ENCODE results near the gene IRF7. TPM values are rescaled to one million over a fixed set of nuclear protein-coding genes. Genes with fewer than 3 reads are reported as not detected.

IRF7 gene
- total and polyA plus RNA-seq, 2 of the 4 experiments (the other 2 are of a cell fraction): 1.6 to 4.5 TPM

- Histone ChIP-seq H3K9me3 (ENCODE audit: control insufficient read depth, insufficient read depth, low read length) (no peaks in the 10 kb centered on the region), H2BK5ac (ENCODE audit: low read depth, low read length, poor library complexity, severe bottlenecking) (no peak overlapping the region), H3K27ac (ENCODE audit: insufficient read depth, low read length) (no peak overlapping the region), H4K91ac (ENCODE audit: insufficient read depth, low read depth, low read length) (no peak overlapping the region), H2BK15ac (ENCODE audit: low read depth, low read length) (no peak overlapping the region), H3K27me3 (ENCODE audit: control insufficient read depth, insufficient read depth, low read length) (no peaks in the 10 kb centered on the region), H3K14ac (replicated peaks; ENCODE audit: low read depth, low read length) (no peak overlapping the region), H3K4me1 (ENCODE audit: control insufficient read depth, insufficient read depth, low read length) (no peaks in the 10 kb centered on the region), H3K23ac (ENCODE audit: low read depth, low read length) (no peak overlapping the region), H4K20me1 (ENCODE audit: insufficient read depth, low read length) (peaks cover 12% of the 10 kb centered on the region), H3K18ac (ENCODE audit: low read depth, low read length) (no peak overlapping the region), H3K36me3 (ENCODE audit: control insufficient read depth, insufficient read depth, low read length) (peaks cover 84% of the 10 kb centered on the region), H3K9ac (ENCODE audit: low read depth, low read length) (no peak overlapping the region), H4K5ac (ENCODE audit: low read depth, low read length) (no peak overlapping the region), H2AFZ (replicated peaks; ENCODE audit: low read length, poor library complexity) (no peak overlapping the region), H3K4me3 (ENCODE audit: insufficient read depth, low read depth, low read length) (no peak overlapping the region), H3K79me1 (ENCODE audit: low read depth in 1 of 2, low read length in 2 of 2) (peaks cover 0 to 18% of the 10 kb centered on the region in 2 experiments; a peak in 3 of 4 replicates), H3K4me2 (ENCODE audit: low read depth, low read length) (no peak overlapping the region), H2AK5ac (ENCODE audit: low read depth, low read length) (no peak overlapping the region), H2BK20ac (ENCODE audit: low read depth, low read length) (no peak overlapping the region), H4K8ac (ENCODE audit: low read depth in 2 of 2, low read length in 2 of 2) (no peak overlapping the region), H2AK9ac (replicated peaks; ENCODE audit: low read depth, low read length, poor library complexity) (no peak overlapping the region), H3K56ac (ENCODE audit: extremely low read depth, insufficient read depth, low read length) (no peak overlapping the region), H3K9me1 (ENCODE audit: insufficient read depth, low read length) (no peaks in the 10 kb centered on the region), H2BK120ac (ENCODE audit: low read depth, low read length) (no peak overlapping the region), H3K4ac (ENCODE audit: low read depth, low read length) (no peak overlapping the region)
- POLR2A ChIA-PET (ENCODE audit: unreplicated experiment): no interaction called here
- DNase-seq (no peak), ATAC-seq (ENCODE audit: low read depth) (no peak)
- WGBS, 2 experiments (ENCODE audit: extremely low coverage in 2 of 2, insufficient read length in 1 of 2): 92% methylated on average over 15 of the region's 35 CpGs; no CpG with 5 or more reads in 1 of the 2 experiments
- in situ Hi-C loops (cut with MboI; ENCODE audit: low sequenced_read_pairs): no loop called here
- intact Hi-C loops (cut with micrococcal nuclease): no loop called here
- BruUV-seq (replicated peaks): no TSS peak
- dilution Hi-C loops (cut with HindIII; ENCODE audit: low sequenced_read_pairs, unreplicated experiment): no loop called here
- TF ChIP-seq CHD1 (IDR thresholded peaks at IDR 0.05; ENCODE audit: low read depth, low read length) (no peak), RAD21 (IDR thresholded peaks at IDR 0.05; ENCODE audit: low read length) (no peak), MAFK (IDR thresholded peaks at IDR 0.05; ENCODE audit: low read depth, low read length) (no peak), CTCF (conservative IDR thresholded peaks at IDR 0.05; ENCODE audit: low read depth, low read length) (no peak), SMC3 (IDR thresholded peaks at IDR 0.05; ENCODE audit: low read depth, low read length) (no peak), BHLHE40 (IDR thresholded peaks at IDR 0.05; ENCODE audit: low read depth, low read length) (no peak), FOS (IDR thresholded peaks at IDR 0.05; ENCODE audit: low read depth, low read length) (no peak), MAZ (IDR thresholded peaks at IDR 0.05; ENCODE audit: borderline replicate concordance, low read depth, low read length) (no peak), NFE2L2 (IDR thresholded peaks at IDR 0.05; ENCODE audit: low read depth, low read length) (no peak), MXI1 (IDR thresholded peaks at IDR 0.05; ENCODE audit: borderline replicate concordance, low read depth, low read length) (no peak), RFX5 (IDR thresholded peaks at IDR 0.05; ENCODE audit: low read depth, low read length) (no peak), USF2 (IDR thresholded peaks at IDR 0.05; ENCODE audit: low read depth, low read length) (no peak), RCOR1 (IDR thresholded peaks at IDR 0.05; ENCODE audit: insufficient replicate concordance, low read length) (no peak), CEBPB (IDR thresholded peaks at IDR 0.05; ENCODE audit: low read depth, low read length) (no peak), POLR2A (IDR thresholded peaks at IDR 0.05; ENCODE audit: low read depth, low read length) (no peak)
- TF ChIP-seq, protein P1, sequence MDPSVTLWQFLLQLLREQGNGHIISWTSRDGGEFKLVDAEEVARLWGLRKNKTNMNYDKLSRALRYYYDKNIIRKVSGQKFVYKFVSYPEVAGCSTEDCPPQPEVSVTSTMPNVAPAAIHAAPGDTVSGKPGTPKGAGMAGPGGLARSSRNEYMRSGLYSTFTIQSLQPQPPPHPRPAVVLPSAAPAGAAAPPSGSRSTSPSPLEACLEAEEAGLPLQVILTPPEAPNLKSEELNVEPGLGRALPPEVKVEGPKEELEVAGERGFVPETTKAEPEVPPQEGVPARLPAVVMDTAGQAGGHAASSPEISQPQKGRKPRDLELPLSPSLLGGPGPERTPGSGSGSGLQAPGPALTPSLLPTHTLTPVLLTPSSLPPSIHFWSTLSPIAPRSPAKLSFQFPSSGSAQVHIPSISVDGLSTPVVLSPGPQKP (IDR thresholded peaks at IDR 0.05; ENCODE audit: borderline replicate concordance, low read depth, low read length): no peak
- CTCF ChIA-PET: no interaction called here
These were observed 8.6 kb downstream of the IRF7 start for GRCh38 chr11:607020-607780.
